ENCODE data around the gene SPNS2.

GRCh38 chr17:4551796-4552525 lies 53.3 kb downstream of the SPNS2 start:
- TF ChIP-seq POLR2AphosphoS5 (IDR thresholded peaks at IDR 0.05; ENCODE audit: borderline replicate concordance, low read depth, low read length) (no peak), EZH2 (IDR thresholded peaks at IDR 0.05) (no peak)

Data from SK-N-MC (cell line).